Middle frontal gyrus (tissue), 1 donor: ENCODE results near the gene WNT5B.

Experiments used
- DNase-seq: peaks from one replicate; pipeline ENCODE4 v3.0.0-alpha.2; 2015; ENCODE audit warnings: low spot score; ENCODE audit errors: extremely low spot score

The WNT5B gene

DNA sequence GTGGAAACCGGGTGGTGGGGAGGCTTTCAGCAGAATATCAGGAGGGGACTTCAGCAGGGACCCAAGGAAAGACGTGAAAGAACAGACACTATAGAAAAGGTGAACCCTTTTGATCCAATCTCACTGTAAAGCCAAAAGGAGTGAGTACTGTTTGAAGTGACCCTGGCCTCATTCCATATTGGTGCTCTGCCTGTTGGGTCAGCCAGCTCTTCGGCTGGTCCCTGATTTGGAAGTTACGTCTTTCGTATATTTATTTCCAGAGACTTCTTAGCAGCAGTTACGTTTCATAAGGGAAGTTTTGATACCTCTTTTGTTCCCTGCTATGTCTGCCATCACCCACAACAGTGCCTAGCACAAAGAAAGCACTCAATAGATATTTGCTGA is 21.9 kb downstream of the WNT5B start:
- DNase-seq: no peak

DNA sequence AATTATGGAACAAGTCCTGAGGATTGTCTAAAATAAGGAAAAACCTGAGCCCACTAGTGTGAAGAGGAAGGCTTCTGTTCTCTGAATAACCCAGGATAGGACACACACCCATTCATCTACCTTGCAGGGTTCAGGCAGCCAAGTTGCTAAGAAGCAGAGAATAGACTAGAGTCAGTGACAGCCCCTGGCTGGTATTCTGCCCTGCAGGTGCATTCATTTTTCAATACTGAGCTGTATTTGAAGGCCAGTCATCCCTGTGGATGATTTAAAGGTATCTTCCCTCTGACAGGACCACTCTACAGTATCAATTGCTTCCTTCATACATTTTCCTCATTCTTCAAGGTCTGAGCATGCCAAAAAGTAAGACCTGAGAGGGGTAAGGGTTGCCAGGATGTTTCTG is 22.9 kb downstream of the WNT5B start:
- no peak for DNase-seq

DNA sequence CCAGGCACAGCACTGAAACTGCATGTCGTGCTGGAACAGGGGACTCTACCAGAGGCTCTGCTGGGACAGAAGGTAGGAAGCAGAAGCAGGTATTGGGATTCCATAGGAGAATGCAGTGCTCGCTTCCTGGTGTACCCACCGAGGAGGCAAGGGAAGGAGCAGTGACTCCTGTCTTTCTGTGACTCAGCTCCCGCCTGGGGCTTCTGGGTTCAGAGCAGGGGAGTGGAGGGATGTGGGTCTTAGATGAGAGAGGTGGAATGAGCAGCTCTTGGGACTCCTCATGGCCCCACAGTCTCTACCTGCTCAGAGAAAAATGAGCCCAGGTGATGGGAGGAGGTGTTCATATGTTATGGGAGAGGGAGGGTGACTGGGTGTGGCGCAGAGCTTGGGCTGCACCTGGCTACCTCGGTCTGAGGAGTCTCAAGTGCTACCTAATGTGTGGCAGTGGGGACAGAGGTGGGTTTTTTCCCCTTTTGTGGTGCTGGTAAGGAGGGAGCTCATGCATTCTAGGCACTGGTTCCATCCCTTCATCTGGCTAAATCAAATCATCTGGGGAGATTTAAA is 26.3 kb downstream of the WNT5B start:
- no peak for DNase-seq

DNA sequence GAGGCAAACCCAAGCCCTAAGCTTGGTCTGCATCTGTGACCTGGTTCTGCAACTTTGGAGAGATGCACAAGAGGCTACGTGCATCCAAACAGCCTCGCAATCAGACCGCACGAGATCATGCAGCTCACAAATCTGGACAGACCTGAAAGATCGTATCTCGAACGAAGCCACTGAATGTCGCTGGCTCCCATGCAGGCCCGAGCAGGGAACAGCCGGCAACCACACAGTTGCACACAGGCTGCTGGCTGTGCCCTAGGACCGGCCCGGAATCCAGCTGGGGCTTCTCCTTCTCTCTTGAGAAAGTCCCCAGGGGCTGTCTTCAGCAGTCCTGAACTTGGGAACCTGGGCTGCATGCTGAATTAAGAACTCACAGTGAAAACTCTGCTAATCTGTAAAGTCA is 27.9 kb downstream of the WNT5B start:
- no peak for DNase-seq

DNA sequence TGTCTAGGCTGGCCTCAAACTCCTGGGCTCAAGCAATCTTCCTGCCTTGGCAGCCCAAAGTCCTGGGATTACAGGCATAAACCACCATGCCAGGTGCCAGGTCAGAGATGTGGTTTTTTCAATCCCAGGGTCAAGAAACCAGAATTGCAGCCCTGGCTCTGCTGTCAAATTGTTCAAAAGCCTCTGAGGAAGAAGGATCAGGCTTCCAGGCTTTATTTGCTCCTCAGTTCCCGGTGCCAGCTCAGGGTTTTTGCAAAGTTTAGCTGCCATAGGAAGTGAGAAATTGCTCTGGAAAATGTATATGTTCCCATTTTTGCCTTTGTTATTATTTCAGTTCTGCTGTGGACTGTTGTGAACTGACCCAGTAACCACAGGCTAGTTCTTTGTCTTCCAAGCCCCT is 28.7 kb downstream of the WNT5B start:
- no peak for DNase-seq

DNA sequence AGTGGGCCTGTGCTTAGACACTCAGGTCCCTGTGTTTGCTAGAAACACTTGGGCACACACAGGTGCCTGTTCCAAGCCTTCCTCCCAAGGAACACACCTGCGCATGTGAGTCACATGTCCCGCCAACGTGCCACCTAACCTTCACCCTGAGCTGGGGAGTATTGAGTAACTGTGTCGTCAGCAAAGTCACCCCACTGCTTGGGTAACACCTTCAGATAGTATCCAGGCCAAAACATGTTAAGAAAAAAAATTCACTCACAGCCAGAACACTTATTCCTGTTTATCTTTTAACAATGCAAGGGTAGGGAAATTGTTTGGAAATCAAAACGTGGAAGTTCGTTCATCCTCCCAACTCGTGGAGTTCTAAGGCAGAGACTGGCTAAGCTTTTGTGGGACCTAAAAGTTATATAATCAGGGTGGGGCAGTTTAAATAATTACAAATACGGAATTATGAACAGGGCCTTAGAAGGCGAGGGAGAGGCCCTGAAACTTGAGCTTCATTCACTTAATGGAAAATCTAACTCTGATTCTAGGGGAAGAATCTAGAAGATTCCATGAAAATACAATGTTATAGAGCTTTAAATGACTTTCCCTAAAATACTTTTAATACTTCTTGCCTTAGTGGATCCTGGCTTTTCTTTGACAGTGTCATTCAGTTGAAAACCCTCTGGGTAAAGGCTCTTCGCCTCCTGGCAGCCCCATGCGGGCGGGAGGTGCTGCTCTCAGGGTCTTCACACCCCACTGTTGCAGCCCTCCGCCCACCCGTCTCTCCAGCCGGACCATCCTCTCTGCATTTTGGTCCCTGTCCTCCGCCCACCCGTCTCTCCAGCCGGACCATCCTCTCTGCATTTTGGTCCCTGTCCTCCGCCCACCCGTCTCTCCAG is 31.5 kb downstream of the WNT5B start:
- no peak for DNase-seq

DNA sequence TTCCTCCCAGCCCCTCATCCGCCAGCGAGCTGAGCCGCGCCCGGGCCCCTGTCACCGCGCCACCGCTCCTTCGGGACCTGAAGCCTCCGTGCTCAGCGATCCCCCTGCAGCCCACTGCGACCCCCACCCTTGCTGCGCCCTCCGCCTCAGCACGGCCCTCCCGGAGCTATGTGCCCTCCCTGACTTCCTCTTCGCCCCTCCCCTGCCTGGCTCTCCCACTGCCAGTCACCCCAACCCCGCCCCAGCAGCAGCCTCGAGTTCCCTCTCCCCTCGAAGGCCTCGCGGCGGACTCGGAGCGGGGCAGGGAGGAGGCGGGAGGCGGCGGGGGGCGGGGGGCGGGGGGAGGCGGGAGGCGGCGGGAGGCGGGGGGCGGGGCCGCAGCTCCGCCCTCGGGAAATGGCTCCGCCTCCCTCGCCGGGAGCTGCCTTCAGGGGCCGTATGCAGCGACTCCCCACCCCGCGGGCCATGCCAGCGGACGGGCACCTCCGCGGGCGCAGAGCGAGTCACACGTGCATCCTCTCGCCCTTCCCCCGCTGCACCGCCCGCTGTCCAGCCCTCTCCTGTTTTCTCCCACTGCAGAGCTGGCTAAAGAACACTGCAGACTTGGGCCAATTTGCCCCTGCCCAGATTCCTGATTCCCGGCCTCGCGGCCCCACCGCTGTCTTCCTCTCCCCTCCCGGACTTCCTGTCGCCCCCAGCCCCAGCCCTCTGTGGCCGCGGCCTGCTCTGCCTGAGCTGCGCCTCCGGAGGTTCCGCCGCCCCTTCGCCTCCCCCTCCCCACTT is 32.7 kb downstream of the WNT5B start:
- DNase-seq: peak; percentile 65

DNA sequence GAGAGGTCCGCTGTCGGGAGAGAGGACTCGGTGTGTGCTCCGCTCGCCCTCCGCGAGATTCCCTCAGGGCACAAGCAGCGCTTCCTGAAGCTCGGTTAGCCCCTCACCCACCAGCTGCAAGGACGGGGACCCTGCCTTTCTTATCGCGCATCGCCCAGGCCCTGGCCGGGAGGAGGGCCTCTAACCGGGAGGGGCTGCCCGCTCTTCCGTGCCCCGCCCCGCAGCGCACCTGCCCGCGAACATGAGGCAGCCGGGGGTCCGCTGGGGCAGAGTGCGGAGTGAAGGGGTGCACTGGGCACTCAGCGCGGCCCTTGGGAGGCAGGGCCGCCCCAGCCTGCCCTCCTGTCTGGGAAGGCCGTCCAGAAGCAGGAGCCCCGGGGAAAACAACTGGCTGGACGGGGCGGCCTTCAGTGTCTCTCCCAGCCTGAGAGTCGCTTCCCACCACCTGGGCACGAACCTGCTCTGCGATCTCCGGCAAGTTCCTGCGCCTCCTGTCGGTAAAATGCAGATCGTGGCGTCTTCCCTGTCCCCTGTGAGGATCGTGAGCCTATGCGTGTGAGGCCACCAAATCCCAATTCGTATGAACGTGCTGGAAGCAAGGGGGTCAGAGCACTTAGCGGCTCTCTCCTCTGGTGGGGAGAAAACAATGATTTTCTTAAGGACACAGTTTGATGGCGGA is 33.9 kb downstream of the WNT5B start:
- DNase-seq: no peak

DNA sequence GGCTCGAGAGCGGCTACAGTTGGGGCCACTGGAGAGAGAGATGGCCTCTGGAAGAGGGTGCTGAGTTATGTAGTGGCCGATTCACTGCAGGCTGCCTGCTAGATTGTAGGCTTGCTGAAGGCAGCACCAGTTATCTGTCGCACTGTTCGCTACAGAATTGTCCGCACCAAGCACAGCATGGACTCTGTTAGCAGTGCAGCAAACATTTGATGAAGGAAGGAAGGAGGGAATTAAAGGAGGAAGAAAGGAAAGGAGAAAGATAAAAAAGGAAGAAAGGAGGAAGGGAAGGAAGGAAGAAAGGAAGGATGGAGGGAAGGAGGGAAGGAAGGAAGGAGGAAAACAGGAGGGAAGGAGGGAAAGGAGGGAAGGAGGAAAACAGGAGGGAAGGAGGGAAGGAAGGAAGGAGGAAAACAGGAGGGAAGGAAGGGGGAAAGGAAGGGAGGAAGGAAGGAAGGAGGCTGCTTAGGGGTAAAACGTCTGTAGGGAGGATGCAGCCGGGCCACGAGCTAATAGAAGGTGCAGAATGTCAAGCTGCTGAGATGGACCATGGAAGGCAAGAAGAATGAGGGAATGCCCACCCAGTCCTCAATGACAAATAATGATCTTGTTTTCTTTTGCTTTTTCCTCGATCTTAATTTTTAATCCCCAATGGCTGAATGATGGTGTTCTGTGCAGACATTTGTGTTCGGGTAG is 34.6 kb downstream of the WNT5B start:
- no peak for DNase-seq

DNA sequence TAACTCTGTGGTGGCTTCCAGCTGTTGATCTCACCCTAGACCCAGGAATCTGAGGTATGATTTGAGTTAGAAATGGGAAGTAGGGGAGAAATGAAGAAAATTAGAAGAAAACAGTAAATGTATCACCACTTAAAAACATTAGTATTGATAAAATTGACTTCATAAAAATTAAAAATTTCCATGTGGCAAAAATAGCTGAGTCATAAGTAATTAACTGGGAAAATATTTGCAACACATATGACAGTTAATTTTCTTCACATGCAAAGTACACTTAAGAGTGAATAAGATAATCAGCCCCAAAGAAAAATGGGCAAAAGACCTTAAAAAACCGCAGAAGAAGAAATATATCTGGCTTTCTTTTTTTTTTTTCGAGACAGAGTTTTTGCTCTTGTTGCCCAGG is 36.3 kb downstream of the WNT5B start:
- DNase-seq: no peak

DNA sequence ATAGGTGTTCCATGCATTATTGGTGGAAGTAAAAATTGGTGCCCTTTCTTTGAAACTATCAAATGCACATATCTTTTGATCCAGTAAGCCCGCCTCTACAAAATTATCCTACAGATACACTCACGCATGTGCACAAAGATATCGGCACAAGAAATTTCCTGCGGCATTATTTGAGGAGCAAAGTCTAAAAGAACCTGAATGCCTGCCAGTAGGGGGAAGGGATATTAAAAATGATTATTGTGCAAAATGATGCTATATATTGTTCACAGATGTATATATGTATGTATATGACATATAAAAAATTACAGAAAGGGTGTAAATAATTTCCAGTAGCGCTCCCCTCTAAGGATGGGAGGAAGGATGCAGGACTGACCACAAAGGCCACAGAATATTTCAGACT is 37.2 kb downstream of the WNT5B start:
- no peak for DNase-seq

DNA sequence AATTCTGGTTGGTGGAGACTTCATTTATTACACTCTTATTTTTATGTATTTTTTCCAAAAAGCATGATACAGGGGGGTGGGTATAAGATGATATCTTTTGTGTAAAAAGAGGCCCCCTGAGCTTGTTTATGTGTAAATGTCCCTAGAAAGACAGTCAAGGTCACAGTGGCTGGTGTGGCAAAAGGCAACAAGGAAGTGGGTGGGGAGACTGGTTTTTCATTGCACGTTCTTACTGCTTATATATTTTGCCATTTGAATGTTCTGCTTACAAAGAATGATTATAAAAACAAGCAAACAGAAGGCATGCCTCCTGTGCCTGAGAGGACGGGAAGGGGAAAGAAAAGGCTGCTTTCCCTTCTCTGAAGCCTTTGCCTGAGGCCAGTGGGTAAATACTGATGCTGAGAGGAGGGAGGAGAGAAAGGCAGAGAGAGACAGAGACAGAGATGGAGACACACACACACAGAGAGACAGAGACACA is 37.7 kb downstream of the WNT5B start:
- DNase-seq: no peak

DNA sequence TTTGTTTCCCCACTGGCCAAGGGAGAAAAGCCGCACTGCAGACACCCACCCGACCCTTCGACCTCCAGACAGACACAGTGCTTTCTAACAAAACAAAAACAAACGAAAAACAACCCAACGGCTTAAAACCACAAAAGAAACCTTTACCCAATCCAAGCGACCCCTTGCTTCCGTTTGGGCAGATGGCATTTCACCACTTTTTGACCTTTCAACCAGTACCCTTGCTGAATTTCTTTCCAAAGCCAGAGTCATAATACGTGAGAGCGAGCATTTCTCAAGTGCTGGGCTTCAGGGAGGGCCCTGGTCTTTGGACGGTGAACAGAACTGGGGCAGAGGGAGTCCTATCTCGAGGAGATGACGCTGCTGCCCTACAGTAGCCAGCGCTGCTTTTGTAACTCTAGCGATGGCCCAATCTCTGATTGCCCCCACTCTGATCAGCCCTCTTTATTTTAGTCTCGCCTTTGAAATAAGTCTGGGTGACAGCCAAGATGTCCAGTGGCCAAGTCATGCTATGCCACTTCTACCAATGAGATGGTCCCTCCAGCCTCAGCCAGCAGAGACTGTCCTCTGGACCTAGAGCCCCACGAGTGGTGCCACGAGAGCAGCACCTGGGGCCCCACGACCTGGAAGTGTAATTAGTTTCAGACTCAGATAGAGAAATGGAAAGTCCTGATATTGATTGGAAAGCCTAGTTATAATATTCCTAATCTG is 40.0 kb downstream of the WNT5B start:
- DNase-seq: no peak

DNA sequence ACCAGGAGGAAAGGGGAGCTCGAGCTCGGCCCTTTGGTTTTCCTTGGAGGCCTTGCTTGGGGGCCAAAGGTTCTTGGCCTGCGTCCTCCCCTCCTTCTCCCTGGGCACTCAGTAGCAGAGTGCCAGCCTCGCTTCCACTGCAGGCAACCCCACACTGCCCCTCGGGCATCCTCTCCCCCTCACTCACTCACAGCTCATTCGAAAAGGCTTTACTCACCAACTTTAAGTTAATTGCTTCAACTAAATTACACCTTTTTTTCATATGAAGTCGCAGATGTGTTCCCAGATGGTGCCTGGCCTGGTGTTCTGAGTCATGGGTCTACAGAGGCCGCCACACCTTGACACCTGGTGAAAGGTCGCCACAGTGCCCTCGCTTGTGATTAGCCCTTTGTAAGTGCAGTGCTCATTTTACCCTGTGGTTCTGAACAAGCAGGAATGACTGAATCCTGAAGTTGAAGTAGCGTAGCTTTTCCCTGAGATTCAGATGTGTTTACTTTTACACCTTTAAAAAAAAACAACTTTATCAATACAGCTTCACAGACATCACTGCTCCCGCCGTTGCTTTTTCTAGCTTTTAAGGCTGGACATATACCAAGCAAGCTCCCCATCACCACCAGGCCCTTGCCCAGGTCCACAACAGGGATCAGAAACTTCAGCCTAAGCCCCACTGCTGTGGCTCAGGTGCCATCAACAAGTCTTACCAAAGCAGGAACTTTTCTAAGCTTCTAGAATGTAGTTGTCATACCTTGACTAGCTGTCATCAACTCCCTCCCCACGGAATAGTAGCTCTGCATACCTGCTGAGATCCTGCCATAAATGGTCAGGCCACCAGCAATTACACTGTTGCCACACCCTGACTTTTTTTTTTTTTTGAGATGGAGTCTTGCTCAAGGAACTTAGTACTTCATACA is 41.6 kb downstream of the WNT5B start:
- no peak for DNase-seq

DNA sequence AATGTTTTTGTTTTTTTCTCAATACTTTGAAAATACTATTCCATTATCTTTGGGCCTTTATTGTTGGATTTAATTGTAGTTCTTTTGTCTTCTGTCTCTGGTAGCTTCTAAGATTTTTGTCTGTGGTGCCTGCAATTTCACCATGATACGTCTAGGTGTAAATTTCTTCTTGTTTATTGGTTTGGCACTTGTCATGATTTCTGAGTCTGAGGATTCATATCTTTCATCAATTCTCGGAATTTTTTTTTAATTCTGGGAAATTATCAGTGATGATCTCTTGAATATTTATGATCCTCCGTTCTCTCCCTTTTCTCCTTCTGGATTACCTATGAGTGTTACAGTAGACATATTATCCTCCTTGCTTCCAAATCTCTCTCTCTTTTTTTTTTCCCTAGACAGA is 47.0 kb downstream of the WNT5B start:
- no peak for DNase-seq

DNA sequence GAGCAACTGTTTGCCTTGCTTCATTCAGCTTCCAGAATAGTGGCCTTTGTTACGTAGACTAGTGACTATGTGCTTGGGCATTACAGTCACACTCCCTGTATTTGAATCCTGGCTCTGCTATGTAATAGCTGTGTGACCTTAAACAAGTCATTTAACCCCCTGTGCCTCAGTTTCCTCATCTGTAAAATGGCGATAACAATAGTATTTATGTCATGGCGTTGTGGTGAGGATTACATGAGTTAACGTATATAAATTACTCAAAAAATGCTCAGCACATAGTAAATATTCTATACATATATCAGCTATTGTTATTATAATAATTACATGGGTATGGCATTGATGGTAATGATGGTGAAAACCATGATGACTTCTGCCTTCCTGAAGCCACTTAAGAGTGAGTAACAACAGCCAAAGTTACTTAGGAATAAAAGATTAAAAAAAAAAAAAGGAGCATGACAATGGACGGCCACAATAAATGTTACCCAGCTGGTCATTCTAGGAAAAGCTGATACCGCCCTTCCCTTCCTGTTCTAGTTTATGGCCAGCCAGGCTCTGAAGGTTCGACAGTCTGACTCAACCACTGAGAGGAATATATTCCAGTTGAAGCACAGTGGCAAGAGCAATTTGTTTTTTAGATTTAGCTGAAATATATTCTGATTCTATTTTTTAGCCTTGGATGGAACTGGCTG is 51.9 kb downstream of the WNT5B start:
- no peak for DNase-seq

DNA sequence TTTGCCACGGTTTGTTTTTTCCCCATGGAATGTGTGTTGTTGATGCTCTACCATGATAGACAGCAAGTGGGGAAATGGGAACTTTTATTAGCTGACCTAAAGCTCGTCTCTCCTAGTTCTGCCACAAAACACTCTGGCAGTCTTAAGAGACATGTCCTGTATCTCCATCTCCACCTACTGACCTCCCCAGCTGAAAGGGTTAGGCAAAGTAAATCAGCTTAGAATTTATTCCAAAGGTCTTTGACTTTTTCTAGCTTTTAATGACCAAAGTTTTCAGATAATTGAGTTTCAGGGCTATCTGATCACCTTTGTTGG is 52.4 kb downstream of the WNT5B start:
- DNase-seq: no peak

DNA sequence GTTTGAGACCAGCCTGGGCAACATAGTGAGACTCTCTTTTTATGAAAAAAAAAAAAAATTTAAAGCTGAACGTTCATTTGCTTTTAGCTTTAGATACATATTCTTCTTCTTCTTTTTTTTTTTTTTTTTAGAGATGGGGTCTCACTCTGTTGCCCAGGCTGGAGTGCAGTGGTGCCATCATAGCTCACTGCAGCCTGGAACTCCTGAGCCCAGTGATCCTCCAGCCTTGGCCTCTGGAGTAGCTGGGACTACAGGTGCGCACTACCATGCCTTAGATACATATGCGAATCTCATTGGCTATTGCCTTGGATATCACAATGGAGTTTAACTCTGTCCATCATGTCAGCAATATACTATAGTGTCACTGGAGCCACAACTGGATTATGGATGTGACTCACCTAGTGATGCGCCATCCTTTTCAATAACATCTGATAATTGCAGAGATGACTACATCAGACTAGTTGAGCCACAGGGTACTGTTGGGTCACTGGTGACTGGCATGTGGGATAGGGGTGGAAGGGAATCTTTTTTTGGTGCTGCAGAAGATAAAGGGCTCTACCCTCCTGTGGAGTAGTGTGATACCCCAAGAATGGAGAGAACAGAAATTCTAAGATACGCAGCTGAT is 59.2 kb downstream of the WNT5B start:
- DNase-seq: no peak
